H1 (cell line): ENCODE measurements around the gene BACE1. TPM values are rescaled to one million over a fixed set of nuclear protein-coding genes. Genes with fewer than 3 reads are reported as not detected.

Source experiments
- CTCF ChIA-PET: fragments of 300-600 bp; sonication (Branson Sonifier 250); formaldehyde crosslinking; loops from one replicate; lab custom pipeline; 2021; ENCODE audit not compliant: partially characterized antibody; lab: Charles Lee
- POLR2A ChIA-PET: fragments of 300-600 bp; sonication (Branson Sonifier 250); formaldehyde crosslinking; loops from one replicate; lab custom pipeline; 2021; ENCODE audit warnings: inconsistent platforms; ENCODE audit not compliant: partially characterized antibody; lab: Charles Lee
- DNase-seq, 2 experiments: peaks; one replicate each; pipeline versions ENCODE4 v3.0.0 to v3.0.0-alpha.2; 2010 to 2022; ENCODE audit warnings: low spot score in 2 of 2, low read depth in 1 of 2, mixed read lengths in 1 of 2
- FAIRE-seq: peaks from 2 replicates; lab custom pipeline; 2011; peaks lifted over from hg19 to GRCh38; lab: Jason Lieb, UNC
- H2AFZ ChIP-seq: 2 replicates; pipeline ENCODE4 v1.8.1; 2012; ENCODE audit warnings: low read length, inconsistent platforms
- H2AK5ac ChIP-seq: 2 replicates; pipeline ENCODE4 v1.6.1; 2013; ENCODE audit warnings: low read depth, low read length
- H2BK120ac ChIP-seq: replicated peaks from 2 replicates; pipeline ENCODE3; 2013; ENCODE audit warnings: low read depth, low read length, inconsistent platforms
- H2BK12ac ChIP-seq: 2 replicates; pipeline ENCODE4 v1.6.1; 2013; ENCODE audit warnings: low read depth, low read length
- H2BK15ac ChIP-seq: 2 replicates; pipeline ENCODE4 v1.6.1; 2013; ENCODE audit warnings: low read length
- H2BK20ac ChIP-seq: 2 replicates; pipeline ENCODE4 v1.6.1; 2013; ENCODE audit warnings: low read length
- H2BK5ac ChIP-seq: 2 replicates; pipeline ENCODE4 v1.6.1; 2013; ENCODE audit warnings: low read depth, low read length
- H3K14ac ChIP-seq: 2 replicates; pipeline ENCODE4 v1.6.1; 2013; ENCODE audit warnings: inconsistent platforms; ENCODE audit not compliant: insufficient read length
- H3K18ac ChIP-seq: 2 replicates; pipeline ENCODE4 v1.6.1; 2013; ENCODE audit warnings: low read length; ENCODE audit errors: extremely low read depth
- H3K23ac ChIP-seq: 2 replicates; pipeline ENCODE4 v1.6.1; 2013; ENCODE audit warnings: inconsistent platforms; ENCODE audit not compliant: insufficient read length
- H3K23me2 ChIP-seq: 2 replicates; pipeline ENCODE4 v1.6.1; 2013; ENCODE audit warnings: low read depth, low read length
- H3K27ac ChIP-seq: 2 replicates; pipeline ENCODE4 v1.6.1; 2011; ENCODE audit warnings: low read depth, low read length, inconsistent platforms
- H3K27me3 ChIP-seq, 4 experiments: replicated peaks in 1 of 4; 1 replicate in 1 of 4; 2 replicates in 3 of 4; pipeline versions ENCODE4 v1.6.1 to v1.8.1; 2011 to 2013; ENCODE audit warnings: low read length in 3 of 4, mild to moderate bottlenecking in 3 of 4, inconsistent platforms in 2 of 4, mixed read lengths in 2 of 4, moderate library complexity in 1 of 4; ENCODE audit not compliant: control insufficient read depth in 3 of 4, insufficient read depth in 3 of 4; ENCODE audit errors: extremely low read depth in 1 of 4
- H3K36me3 ChIP-seq, 4 experiments: 2 replicates each; pipeline versions ENCODE4 v1.6.1 to v1.8.1; 2011 to 2013; ENCODE audit warnings: mild to moderate bottlenecking in 4 of 4, low read length in 3 of 4, moderate library complexity in 2 of 4, control low read depth in 1 of 4, inconsistent platforms in 1 of 4; ENCODE audit not compliant: insufficient read depth in 4 of 4, control insufficient read depth in 2 of 4
- H3K4ac ChIP-seq: replicated peaks from 2 replicates; pipeline ENCODE3; 2013; ENCODE audit warnings: low read length, low read depth, mixed read lengths, inconsistent platforms; ENCODE audit not compliant: insufficient read length
- H3K4me1 ChIP-seq, 4 experiments: replicated peaks in 1 of 4; 1 replicate in 1 of 4; 2 replicates in 3 of 4; pipeline versions ENCODE4 v1.6.1 to v1.8.1; 2011 to 2013; ENCODE audit warnings: low read length in 3 of 4, inconsistent platforms in 2 of 4, mixed read lengths in 1 of 4; ENCODE audit not compliant: insufficient read depth in 4 of 4, control insufficient read depth in 3 of 4
- H3K4me2 ChIP-seq, 2 experiments: 2 replicates each; pipeline versions ENCODE4 v1.6.1 to v1.8.1; 2011 to 2013; ENCODE audit warnings: low read depth in 2 of 2, low read length in 2 of 2, control low read depth in 1 of 2, inconsistent platforms in 1 of 2, mild to moderate bottlenecking in 1 of 2; ENCODE audit not compliant: insufficient read depth in 1 of 2
- H3K4me3 ChIP-seq, 4 experiments: fragments of 200-600, 300-600 bp in 1 of 4; sonication (generic), shearing (Covaris generic), sonication (Bioruptor Twin) in 1 of 4; 2 replicates each; pipeline versions ENCODE4 v1.5.1 to v1.8.1; 2011 to 2016; ENCODE audit warnings: low read length in 4 of 4, low read depth in 3 of 4, control low read depth in 2 of 4, inconsistent platforms in 2 of 4, mild to moderate bottlenecking in 2 of 4, mixed read lengths in 1 of 4, moderate library complexity in 1 of 4; ENCODE audit not compliant: insufficient read depth in 2 of 4; ENCODE audit errors: extremely low read depth in 1 of 4
- H3K56ac ChIP-seq: replicated peaks from 2 replicates; pipeline ENCODE3; 2013; ENCODE audit warnings: low read depth, mild to moderate bottlenecking, mixed read lengths, low read length, inconsistent platforms; ENCODE audit not compliant: insufficient read length
- H3K79me1 ChIP-seq: 2 replicates; pipeline ENCODE4 v1.6.1; 2013; ENCODE audit warnings: low read depth, low read length, control low read depth
- H3K79me2 ChIP-seq, 2 experiments: 2 replicates each; pipeline versions ENCODE4 v1.6.1 to v1.8.1; 2012 to 2013; ENCODE audit warnings: low read length in 2 of 2, mild to moderate bottlenecking in 2 of 2, inconsistent platforms in 1 of 2; ENCODE audit not compliant: insufficient read depth in 2 of 2, control insufficient read depth in 1 of 2
- H3K9ac ChIP-seq, 4 experiments: replicated peaks in 1 of 4; 1 replicate in 1 of 4; 2 replicates in 3 of 4; pipeline versions ENCODE4 v1.6.1 to v1.8.1; 2011 to 2013; ENCODE audit warnings: low read depth in 3 of 4, low read length in 3 of 4, control low read depth in 2 of 4, mild to moderate bottlenecking in 2 of 4, moderate library complexity in 2 of 4, inconsistent platforms in 1 of 4; ENCODE audit errors: extremely low read depth in 1 of 4
- H3K9me3 ChIP-seq, 2 experiments: 2 replicates each; pipeline versions ENCODE4 v1.6.1 to v1.8.1; 2012 to 2013; ENCODE audit warnings: mild to moderate bottlenecking in 2 of 2, moderate library complexity in 2 of 2, control low read depth in 1 of 2, inconsistent platforms in 1 of 2, low read depth in 1 of 2, low read length in 1 of 2, mixed read lengths in 1 of 2; ENCODE audit not compliant: insufficient read depth in 2 of 2
- H4K20me1 ChIP-seq, 2 experiments: replicated peaks in 1 of 2; 2 replicates each; pipeline versions ENCODE3 to v1.8.1; 2011 to 2013; ENCODE audit warnings: inconsistent platforms in 2 of 2, low read length in 2 of 2, mild to moderate bottlenecking in 1 of 2; ENCODE audit not compliant: insufficient read depth in 2 of 2, control insufficient read depth in 1 of 2
- H4K5ac ChIP-seq: 2 replicates; pipeline ENCODE4 v1.6.1; 2013; ENCODE audit warnings: low read length, low read depth, mixed read lengths, inconsistent platforms; ENCODE audit not compliant: insufficient read length
- H4K8ac ChIP-seq: 2 replicates; pipeline ENCODE4 v1.8.0; 2013; ENCODE audit warnings: mild to moderate bottlenecking, moderate library complexity, low read length, inconsistent platforms; ENCODE audit not compliant: insufficient read depth; ENCODE audit errors: extremely low read depth
- H4K91ac ChIP-seq: replicated peaks from 2 replicates; pipeline ENCODE3; 2013; ENCODE audit warnings: low read length, mixed read lengths, inconsistent platforms; ENCODE audit not compliant: insufficient read length
- CHD1 ChIP-seq: IDR thresholded peaks from 2 replicates; pipeline ENCODE4 v1.6.1; 2012; ENCODE audit warnings: low read depth, low read length, improper control_type of control experiment
- CHD2 ChIP-seq: IDR thresholded peaks from 2 replicates; pipeline ENCODE4 v1.6.1; 2012; ENCODE audit warnings: low read length, improper control_type of control experiment
- FOSL1 ChIP-seq: IDR thresholded peaks from 2 replicates; pipeline ENCODE4 v1.6.1; 2011; ENCODE audit warnings: mild to moderate bottlenecking, low read depth, low read length, moderate library complexity; ENCODE audit not compliant: insufficient read depth
- POLR2AphosphoS5 ChIP-seq: IDR thresholded peaks from 2 replicates; pipeline ENCODE4 v1.6.1; 2011; ENCODE audit warnings: low read depth, low read length
- SIRT6 ChIP-seq: IDR thresholded peaks from one replicate; pipeline ENCODE4 v1.7.1; 2012; ENCODE audit warnings: low read length, inconsistent platforms
- SP4 ChIP-seq: IDR thresholded peaks from 2 replicates; pipeline ENCODE4 v1.6.1; 2012; ENCODE audit warnings: low read length, inconsistent platforms
- SRF ChIP-seq: IDR thresholded peaks from 2 replicates; pipeline ENCODE4 v1.6.1; 2011; ENCODE audit warnings: mild to moderate bottlenecking, low read depth, low read length, moderate library complexity
- WGBS, 2 experiments: shearing (Covaris generic) in 1 of 2; methylation state at CpG; one replicate each; pipeline versions ENCODE4 v1.1.6 to v1.1.7; 2013 to 2015; ENCODE audit warnings: low lambda C conversion rate in 2 of 2, mixed read lengths in 2 of 2, inconsistent platforms in 1 of 2, low coverage in 1 of 2, missing lambda C conversion rate in 1 of 2; ENCODE audit not compliant: insufficient replicate concordance in 2 of 2, insufficient coverage in 1 of 2, insufficient read length in 1 of 2; ENCODE audit errors: extremely low coverage in 1 of 2, missing lambda C conversion rate in 1 of 2; 5-methylcytosine and 5-hydroxymethylcytosine counted together
- polyA plus RNA-seq, 7 experiments: library from polyadenylated mRNA; depleted of rRNA in 3 of 7; stranded (reverse) in 5 of 7; unstranded in 2 of 7; fragments of >200 nt in 5 of 7; fragments of 200-250 nt in 2 of 7; gene quantifications; 1 replicate in 5 of 7; 2 replicates in 1 of 7; 4 replicates in 1 of 7; pipeline versions ENCODE4 v1.2.1 to v1.2.3, GENCODE V29; 2011 to 2013; ENCODE audit warnings: missing spikeins in 2 of 7, mixed read lengths in 2 of 7
- total RNA-seq: library from RNA; stranded (reverse); fragmentation: NEBNext Ultra II Directional; extraction: Animal tissue kit (Norgen Biotek cat#: 25700); gene quantifications from 2 replicates; pipeline ENCODE4 v1.2.1, GENCODE V29; 2021
- TF ChIP-seq, protein P1 (sequence below): IDR thresholded peaks from 2 replicates; pipeline ENCODE4 v1.6.1; 2012; ENCODE audit warnings: inconsistent platforms

BACE1 gene
- total and polyA plus RNA-seq, 2 of the 8 experiments (the other 6 are each of a cell fraction or from before 2014, with no cell fraction given) = 7.7 to 7.9 TPM

DNA sequence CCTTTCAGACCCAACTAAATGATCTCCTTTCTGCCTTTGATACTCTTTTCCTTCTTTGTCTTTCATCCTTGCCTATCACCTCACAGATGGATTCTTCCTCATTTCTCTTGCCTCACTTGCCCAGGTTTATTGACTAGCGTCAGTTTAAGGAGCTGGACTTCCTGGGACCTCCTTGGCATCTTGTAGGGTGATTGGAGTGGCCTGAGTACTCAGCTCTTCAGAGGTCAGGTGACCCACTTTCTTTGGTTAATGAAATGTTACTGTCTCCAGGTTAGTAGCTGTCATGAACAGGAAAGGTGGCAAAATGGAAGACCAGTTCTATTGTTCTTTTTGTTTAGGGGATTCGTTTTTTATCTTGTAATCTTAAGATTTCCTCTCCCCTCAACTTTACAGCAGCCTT is 29.5 kb downstream of the BACE1 start:
- H3K27me3 ChIP-seq = no peaks in the 10 kb centered on the region
- no peak overlapping the region for H3K4me2 ChIP-seq
- no peak overlapping the region for H3K14ac ChIP-seq
- H3K4me1 ChIP-seq = no peaks in the 10 kb centered on the region
- no peak overlapping the region for H4K5ac ChIP-seq
- no peak overlapping the region for H4K91ac ChIP-seq
- TF ChIP-seq SRF (no peak), CHD1 (no peak), SIRT6 (no peak), SP4 (no peak), POLR2AphosphoS5 (no peak), CHD2 (no peak), FOSL1 (no peak)
- TF ChIP-seq, protein P1, sequence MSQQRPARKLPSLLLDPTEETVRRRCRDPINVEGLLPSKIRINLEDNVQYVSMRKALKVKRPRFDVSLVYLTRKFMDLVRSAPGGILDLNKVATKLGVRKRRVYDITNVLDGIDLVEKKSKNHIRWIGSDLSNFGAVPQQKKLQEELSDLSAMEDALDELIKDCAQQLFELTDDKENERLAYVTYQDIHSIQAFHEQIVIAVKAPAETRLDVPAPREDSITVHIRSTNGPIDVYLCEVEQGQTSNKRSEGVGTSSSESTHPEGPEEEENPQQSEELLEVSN = no peak
- TF ChIP-seq, all 59 proteins: peak for 0
- no peak overlapping the region for H2BK120ac ChIP-seq
- no peak overlapping the region for H3K9ac ChIP-seq
- H2AK5ac ChIP-seq = no peak overlapping the region
- no peak overlapping the region for H2AFZ ChIP-seq
- FAIRE-seq (no peak), DNase-seq (no peak)
- ChIA-PET CTCF (interaction anchor here (1.0 to 1.6 kb wide), 2 partner anchors 17 to 18 kb away, joined by 3 to 4 read pairs; no protein-coding TSS in a partner anchor), POLR2A (interaction anchor here (1.1 to 1.5 kb wide), 2 partner anchors 14 to 17 kb away, joined by 3 to 6 read pairs; no protein-coding TSS in a partner anchor)
- no peaks in the 10 kb centered on the region for H3K79me2 ChIP-seq
- H3K36me3 ChIP-seq = peaks cover 16 to 67% (median 40%) of the 10 kb centered on the region in 4 experiments
- no peak overlapping the region for H3K23ac ChIP-seq
- H3K79me1 ChIP-seq = no peaks in the 10 kb centered on the region
- H3K4ac ChIP-seq = no peak overlapping the region
- H4K8ac ChIP-seq = no peak overlapping the region
- H2BK12ac ChIP-seq = no peak overlapping the region
- no peak overlapping the region for H3K27ac ChIP-seq
- H3K4me3 ChIP-seq = no peak overlapping the region
- no peaks in the 10 kb centered on the region for H3K23me2 ChIP-seq
- no peak overlapping the region for H3K56ac ChIP-seq
- H4K20me1 ChIP-seq = no peaks in the 10 kb centered on the region
- H2BK20ac ChIP-seq = no peak overlapping the region
- no peak overlapping the region for H2BK15ac ChIP-seq
- 86% methylated on average over 1 of the region's 2 CpGs; no CpG with 5 or more reads in 1 of the 2 experiments for WGBS, 2 experiments
- H3K9me3 ChIP-seq = no peaks in the 10 kb centered on the region
- no peak overlapping the region for H3K18ac ChIP-seq
- no peak overlapping the region for H2BK5ac ChIP-seq
